Esophagus squamous epithelium (tissue), 5 donors: ENCODE measurements around the gene UGT2A2. TPM values are rescaled to one million over a fixed set of nuclear protein-coding genes. Genes with fewer than 3 reads are reported as not detected.
"Not testable (repeated sequence)": the region's sequence is repeated elsewhere in the genome, so short reads cannot be mapped to it uniquely, and the experiment has no call there.

Experiments used
- DNase-seq: peaks from one replicate; lab custom pipeline; 2025; lab: John Stamatoyannopoulos, UW
- H3K27ac ChIP-seq, 4 donors: fragments of 200-600 bp; sonication (generic); one replicate each; pipeline ENCODE4 v1.5.1; 2016 to 2019; ENCODE audit warnings: mild to moderate bottlenecking in 1 of 4
- H3K27me3 ChIP-seq, 4 donors: fragments of 200-600 bp; sonication (generic); 1 replicate in 3 of 4; 2 replicates in 1 of 4; pipeline versions ENCODE4 v1.5.1 to v1.6.0; 2017 to 2021; ENCODE audit warnings: antibody characterized with exemption in 1 of 4
- H3K36me3 ChIP-seq, 3 donors: fragments of 200-600 bp; sonication (generic); one replicate each; pipeline ENCODE4 v1.5.1; 2016 to 2019
- H3K4me1 ChIP-seq, 3 donors: fragments of 200-600 bp; sonication (generic); one replicate each; pipeline ENCODE4 v1.5.1; 2017 to 2019
- H3K4me3 ChIP-seq, 4 donors: fragments of 200-600 bp; sonication (generic); 1 replicate in 3 of 4; 2 replicates in 1 of 4; pipeline ENCODE4 v1.5.1; 2016 to 2019; ENCODE audit warnings: mild to moderate bottlenecking in 2 of 4, moderate library complexity in 1 of 4
- H3K9me3 ChIP-seq, 3 donors: fragments of 200-600 bp; sonication (generic); one replicate each; pipeline ENCODE4 v1.5.1; 2016 to 2019
- POLR2A ChIP-seq, 4 donors: fragments of 450-650 bp; IDR thresholded peaks; one replicate each; pipeline ENCODE4 v1.6.1; 2017; ENCODE audit warnings: antibody characterized with exemption in 4 of 4, mild to moderate bottlenecking in 4 of 4, moderate library complexity in 3 of 4
- WGBS, 2 donors: methylation state at CpG; one replicate each; pipeline ENCODE4 v1.1.5; 2018; 5-methylcytosine and 5-hydroxymethylcytosine counted together
- intact Hi-C: fragments of 100-400 bp; cut with DNase I; formaldehyde crosslinking; loops from one replicate; pipeline ENCODE4 v1.15.0; 2022
- total RNA-seq, 4 donors: library from RNA; depleted of rRNA; stranded (reverse); fragments of >200 nt; gene quantifications; one replicate each; pipeline ENCODE4 v1.1.0, GENCODE V29; 2016
- TF ChIP-seq, protein P1 (sequence below), 6 experiments: fragments of 450-650 bp in 4 of 6; fragments of 200-600 bp in 2 of 6; sonication (generic) in 2 of 6; IDR thresholded peaks; one replicate each; pipeline ENCODE4 v1.5.1; 2016 to 2019; ENCODE audit warnings: antibody characterized with exemption in 6 of 6, mild to moderate bottlenecking in 4 of 6, moderate library complexity in 4 of 6
- donor health status: DM: yes; HTN: yes; CAD: no.

The UGT2A2 gene
- total RNA-seq, result not detected

- no peaks in the 10 kb centered on the region for H3K27me3 ChIP-seq
- H3K9me3 ChIP-seq, result no peaks in the 10 kb centered on the region
- H3K36me3 ChIP-seq, result no peaks in the 10 kb centered on the region
- 80 to 90% methylated on average over 3 of the region's 3 CpGs for WGBS, 2 donors
- no peak for DNase-seq
- no peak within 1 kb of the TSS for H3K4me3 ChIP-seq
- intact Hi-C loops, result no loop called here
- no peaks in the 10 kb centered on the region for H3K4me1 ChIP-seq
- H3K27ac ChIP-seq, result no peak within 1 kb of the TSS
- TF ChIP-seq, protein P1, sequence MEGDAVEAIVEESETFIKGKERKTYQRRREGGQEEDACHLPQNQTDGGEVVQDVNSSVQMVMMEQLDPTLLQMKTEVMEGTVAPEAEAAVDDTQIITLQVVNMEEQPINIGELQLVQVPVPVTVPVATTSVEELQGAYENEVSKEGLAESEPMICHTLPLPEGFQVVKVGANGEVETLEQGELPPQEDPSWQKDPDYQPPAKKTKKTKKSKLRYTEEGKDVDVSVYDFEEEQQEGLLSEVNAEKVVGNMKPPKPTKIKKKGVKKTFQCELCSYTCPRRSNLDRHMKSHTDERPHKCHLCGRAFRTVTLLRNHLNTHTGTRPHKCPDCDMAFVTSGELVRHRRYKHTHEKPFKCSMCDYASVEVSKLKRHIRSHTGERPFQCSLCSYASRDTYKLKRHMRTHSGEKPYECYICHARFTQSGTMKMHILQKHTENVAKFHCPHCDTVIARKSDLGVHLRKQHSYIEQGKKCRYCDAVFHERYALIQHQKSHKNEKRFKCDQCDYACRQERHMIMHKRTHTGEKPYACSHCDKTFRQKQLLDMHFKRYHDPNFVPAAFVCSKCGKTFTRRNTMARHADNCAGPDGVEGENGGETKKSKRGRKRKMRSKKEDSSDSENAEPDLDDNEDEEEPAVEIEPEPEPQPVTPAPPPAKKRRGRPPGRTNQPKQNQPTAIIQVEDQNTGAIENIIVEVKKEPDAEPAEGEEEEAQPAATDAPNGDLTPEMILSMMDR (IDR thresholded peaks at IDR 0.05), result no peak
- TF ChIP-seq POLR2A (IDR thresholded peaks at IDR 0.05), result no peak
Observed at GRCh38 chr4:69639542-69639941, at the start of gene UGT2A2. TSS of gene UGT2A2 (minus strand) at chr4:69639642. CDS start at chr4:69639640, 2 bp downstream.

GRCh38 chr4:69684804-69685203, 45.4 kb upstream of the UGT2A2 start:
- DNase-seq, result no peak
- H3K9me3 ChIP-seq, result no peaks in the 10 kb centered on the region
- H3K4me3 ChIP-seq, result no peak overlapping the region
- no peaks in the 10 kb centered on the region for H3K36me3 ChIP-seq
- H3K4me1 ChIP-seq, result no peaks in the 10 kb centered on the region
- TF ChIP-seq POLR2A (IDR thresholded peaks at IDR 0.05), result no peak
- TF ChIP-seq, protein P1 (IDR thresholded peaks at IDR 0.05), result no peak
- intact Hi-C loops, result no loop called here
- H3K27me3 ChIP-seq, result no peaks in the 10 kb centered on the region
- no peak overlapping the region for H3K27ac ChIP-seq
- WGBS, 2 donors, result 54 to 59% methylated on average over 4 of the region's 4 CpGs

DNA sequence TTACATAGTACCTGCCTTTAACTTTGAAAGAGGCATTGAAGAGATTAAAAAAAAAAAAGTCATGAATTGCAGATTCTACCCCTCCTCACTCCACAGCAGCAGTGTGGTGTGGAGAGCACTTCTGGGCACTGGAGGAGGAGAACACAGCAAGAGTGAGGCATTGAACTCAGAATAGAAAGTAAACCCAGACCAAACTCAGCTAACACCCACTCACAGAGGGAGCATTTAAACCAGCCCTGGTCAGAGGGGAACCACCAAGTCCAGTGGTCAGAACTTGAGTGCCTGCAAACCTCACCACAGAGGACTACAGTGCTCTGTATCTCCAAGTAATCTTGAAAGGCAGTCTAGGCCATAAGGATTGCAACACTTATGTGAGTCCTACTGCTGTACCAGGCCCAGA, 29.2 kb upstream of the UGT2A2 start:
- TF ChIP-seq POLR2A (IDR thresholded peaks at IDR 0.05), result no peak
- TF ChIP-seq, protein P1 (IDR thresholded peaks at IDR 0.05), result no peak
- Histone ChIP-seq H3K36me3 (no peaks in the 10 kb centered on the region), H3K27ac (no peak overlapping the region), H3K4me3 (no peak overlapping the region), H3K9me3 (no peaks in the 10 kb centered on the region), H3K4me1 (no peaks in the 10 kb centered on the region), H3K27me3 (no peaks in the 10 kb centered on the region)
- DNase-seq, result no peak
- intact Hi-C loops, result no loop called here

DNA sequence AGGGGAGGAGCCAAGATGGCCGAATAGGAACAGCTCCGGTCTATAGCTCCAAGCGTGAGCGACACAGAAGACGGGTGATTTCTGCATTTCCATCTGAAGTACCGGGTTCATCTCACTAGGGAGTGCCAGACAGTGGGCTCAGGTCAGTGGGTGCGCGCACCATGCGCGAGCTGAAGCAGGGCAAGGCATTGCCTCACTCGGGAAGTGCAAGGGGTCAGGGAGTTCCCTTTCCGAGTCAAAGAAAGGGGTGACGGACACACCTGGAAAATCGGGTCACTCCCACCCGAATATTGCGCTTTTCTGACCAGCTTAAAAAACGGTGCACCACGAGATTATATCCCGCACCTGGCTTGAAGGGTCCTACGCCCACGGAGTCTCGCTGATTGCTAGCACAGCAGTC, 24.6 kb upstream of the UGT2A2 start:
- H3K27ac ChIP-seq, DNase-seq, H3K9me3 ChIP-seq, H3K4me1 ChIP-seq, H3K27me3 ChIP-seq, intact Hi-C loops, H3K4me3 ChIP-seq, H3K36me3 ChIP-seq: not testable (repeated sequence)
- WGBS, 2 donors, result 79 to 85% methylated on average over 16 to 20 of the region's 22 CpGs

DNA sequence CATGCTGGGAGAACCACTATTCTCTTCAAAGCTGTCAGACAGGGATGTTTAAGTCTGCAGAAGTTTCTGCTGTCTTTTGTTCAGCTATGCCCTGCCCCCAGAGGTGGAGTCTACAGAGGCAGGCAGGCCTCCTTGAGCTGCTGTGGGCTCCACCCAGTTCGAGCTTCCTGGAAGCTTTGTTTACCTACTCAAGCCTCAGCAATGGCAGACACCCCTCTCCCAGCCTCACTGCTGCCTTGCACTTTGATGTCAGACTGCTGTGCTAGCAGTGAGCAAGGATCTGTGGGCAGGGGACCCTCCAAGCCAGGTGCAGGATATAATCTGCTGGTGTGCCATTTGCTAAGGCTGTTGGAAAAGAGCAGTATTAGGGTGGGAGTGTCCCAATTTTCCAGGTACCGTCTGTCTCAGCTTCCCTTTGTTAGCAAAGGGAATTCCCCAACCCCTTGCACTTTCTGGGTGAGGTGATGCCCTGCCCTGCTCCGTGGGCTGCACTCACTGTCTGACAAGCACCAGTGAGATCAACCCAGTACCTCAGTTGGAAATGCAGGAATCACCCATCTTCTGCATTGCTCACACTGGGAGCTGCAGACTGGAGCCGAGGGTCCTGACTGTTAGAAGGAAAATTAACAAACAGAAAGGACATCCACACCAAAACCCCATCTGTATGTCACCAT, 21.8 kb upstream of the UGT2A2 start:
- H3K4me3 ChIP-seq, H3K36me3 ChIP-seq, DNase-seq, H3K4me1 ChIP-seq, H3K27me3 ChIP-seq, H3K9me3 ChIP-seq, H3K27ac ChIP-seq, intact Hi-C loops: not testable (repeated sequence)
- TF ChIP-seq, protein P1 (IDR thresholded peaks at IDR 0.05), result peak in 1 of 6 experiments; percentile 8
- WGBS, 2 donors, result 0 to 33% methylated on average over 1 to 2 of the region's 4 CpGs

DNA sequence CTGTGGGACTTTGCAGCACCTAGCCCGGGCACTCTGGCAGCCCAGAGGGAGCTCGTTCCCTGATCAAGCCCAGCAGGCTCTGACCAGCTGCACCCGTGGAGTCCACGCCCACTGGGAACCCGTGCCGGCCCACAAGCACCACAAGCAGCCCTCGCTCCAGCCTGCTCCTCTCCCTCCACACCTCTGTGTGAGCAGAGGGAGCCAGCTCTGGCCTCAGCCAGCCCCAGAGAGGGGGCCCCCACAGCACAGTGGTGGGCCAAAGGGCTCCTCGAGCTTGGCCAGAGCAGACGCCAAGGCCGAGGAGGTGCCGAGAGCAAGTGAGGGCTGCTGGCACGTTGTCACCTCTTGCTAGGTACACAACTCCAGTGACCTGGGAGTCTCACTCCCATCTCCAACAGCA, 18.7 kb upstream of the UGT2A2 start:
- WGBS, 2 donors, result no CpG with 5 or more reads among the region's 12 CpGs
- intact Hi-C loops, result no loop called here
- no peaks in the 10 kb centered on the region for H3K9me3 ChIP-seq
- H3K27me3 ChIP-seq, result no peaks in the 10 kb centered on the region
- no peak for TF ChIP-seq POLR2A (IDR thresholded peaks at IDR 0.05)
- TF ChIP-seq, protein P1 (IDR thresholded peaks at IDR 0.05), result no peak
- H3K27ac ChIP-seq, result no peak overlapping the region
- no peak for DNase-seq
- no peaks in the 10 kb centered on the region for H3K4me1 ChIP-seq
- H3K36me3 ChIP-seq, result no peaks in the 10 kb centered on the region
- H3K4me3 ChIP-seq, result no peak overlapping the region
